NCI-H187 (cell line): ENCODE results near the gene IQCE.

Source experiments
- DNase-seq, 2 experiments: peaks; one replicate each; lab custom pipeline; 2025; lab: John Stamatoyannopoulos, UW

IQCE gene

GRCh38 chr7:2520761-2521290, 38.0 kb upstream of the IQCE start:
- peak in 1 of 2 experiments; percentile 18 for DNase-seq

GRCh38 chr7:2521341-2521745, 37.4 kb upstream of the IQCE start:
- no peak for DNase-seq

- DNase-seq = no peak
Measured at GRCh38 chr7:2521952-2522591, 36.7 kb upstream of the IQCE start.

- peak in 1 of 2 experiments; percentile 31 for DNase-seq
Measured at GRCh38 chr7:2522780-2523433, 35.9 kb upstream of the IQCE start.

GRCh38 chr7:2523461-2523936, 35.3 kb upstream of the IQCE start:
- peak; percentile 43 to 78 for DNase-seq

GRCh38 chr7:2523941-2524807, 34.6 kb upstream of the IQCE start:
- peak; percentile 79 to 95 for DNase-seq

- DNase-seq = peak in 1 of 2 experiments; percentile 27
Measured at GRCh38 chr7:2524808-2525657, 33.7 kb upstream of the IQCE start.

GRCh38 chr7:2525658-2526630, 32.8 kb upstream of the IQCE start:
- peak; percentile 47 to 86 for DNase-seq

GRCh38 chr7:2526659-2527504, 31.9 kb upstream of the IQCE start:
- no peak for DNase-seq

- no peak for DNase-seq
Measured at GRCh38 chr7:2527505-2528467, 31.0 kb upstream of the IQCE start.

- no peak for DNase-seq
Measured at GRCh38 chr7:2528481-2529095, 30.2 kb upstream of the IQCE start.

GRCh38 chr7:2529161-2530070, 29.4 kb upstream of the IQCE start:
- no peak for DNase-seq

- no peak for DNase-seq
Measured at GRCh38 chr7:2530071-2530987, 28.4 kb upstream of the IQCE start.

GRCh38 chr7:2530994-2531795, 27.6 kb upstream of the IQCE start:
- DNase-seq = peak; percentile 46 to 51

GRCh38 chr7:2531796-2532110, 27.0 kb upstream of the IQCE start:
- peak in 1 of 2 experiments; percentile 56 for DNase-seq
